Activated CD8-positive, alpha-beta memory T cell treated with anti-CD3 and anti-CD28 coated beads for 24 hours (primary cell): Measurements from ENCODE around the gene LAIR2.

Experiments used
- DNase-seq: peaks from one replicate; pipeline ENCODE4 v3.0.0-alpha.2; 2020

LAIR2 gene

GRCh38 chr19:54536956-54537355 is 34.3 kb downstream of the LAIR2 start:
- DNase-seq: no peak

GRCh38 chr19:54541712-54542111 is 39.1 kb downstream of the LAIR2 start:
- DNase-seq: no peak

GRCh38 chr19:54548806-54549205 is 46.2 kb downstream of the LAIR2 start:
- DNase-seq: no peak

- DNase-seq: no peak
Observed at GRCh38 chr19:54549224-54549623, 46.6 kb downstream of the LAIR2 start.

GRCh38 chr19:54551293-54551692 is 48.7 kb downstream of the LAIR2 start:
- no peak for DNase-seq

DNA sequence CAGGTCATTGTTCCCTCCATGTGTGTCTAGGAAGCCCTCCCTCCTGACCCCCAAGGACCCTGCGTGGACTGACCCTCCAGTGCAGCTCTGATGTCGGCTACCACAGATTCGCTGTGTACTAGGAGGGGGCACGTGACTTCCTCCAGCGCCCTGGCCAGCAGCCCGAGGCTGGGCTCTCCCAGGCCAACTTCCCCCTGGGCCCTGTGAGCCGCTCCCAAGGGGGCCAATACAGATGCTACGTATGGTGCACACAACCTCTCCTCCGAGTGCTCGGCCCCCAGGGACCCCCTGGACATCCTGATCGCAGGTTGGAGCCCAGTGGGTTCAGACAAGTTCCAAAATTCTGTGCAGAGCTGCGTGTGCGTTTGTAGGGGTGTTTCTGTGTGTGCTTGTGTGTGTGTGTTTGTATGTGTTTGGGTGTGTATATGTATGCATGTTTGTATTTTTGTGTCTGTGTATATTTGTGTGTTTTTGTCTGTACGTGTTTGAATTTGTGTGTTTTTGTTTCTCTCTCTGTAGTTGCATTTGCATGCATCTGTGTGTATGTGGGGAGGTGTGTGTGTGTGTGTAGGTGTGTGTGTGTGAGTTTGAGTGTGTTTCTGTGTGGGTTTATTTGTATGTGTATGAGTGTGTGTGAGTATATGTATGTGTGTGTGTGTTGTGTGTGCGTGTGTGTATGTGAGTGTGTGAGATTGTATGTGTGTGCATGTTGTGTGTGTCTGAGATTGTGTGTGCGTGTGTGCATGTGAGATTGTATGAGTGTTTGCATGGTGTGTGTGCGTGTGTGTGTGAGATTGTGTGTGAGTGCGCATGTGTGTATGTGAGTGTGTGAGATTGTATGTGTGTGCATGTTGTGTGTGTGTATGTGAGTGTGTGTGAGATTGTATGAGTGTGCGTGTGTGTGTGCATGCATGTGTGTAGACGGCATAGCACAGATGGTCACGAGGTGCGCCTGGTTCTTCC is 49.6 kb downstream of the LAIR2 start:
- DNase-seq: no peak

DNA sequence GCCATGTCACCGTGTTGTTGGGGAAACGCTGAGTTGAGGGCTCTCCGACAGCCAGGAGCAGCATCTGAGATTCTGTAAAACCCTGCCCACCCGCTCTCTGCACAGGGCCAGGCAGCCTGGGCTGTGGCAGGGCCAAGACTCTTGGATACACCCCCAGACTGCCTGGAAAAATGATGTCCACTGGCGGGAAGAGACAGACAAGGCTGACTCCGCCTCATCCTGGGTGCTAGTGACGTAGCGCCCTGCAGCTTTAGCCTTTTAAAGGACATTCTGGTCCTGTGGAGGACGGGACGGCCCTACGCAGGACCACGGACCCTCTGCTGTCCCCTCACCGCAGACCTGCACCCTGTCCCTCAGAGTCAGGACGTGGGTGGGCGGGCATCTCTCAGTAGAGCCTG is 50.3 kb downstream of the LAIR2 start:
- DNase-seq: no peak

DNA sequence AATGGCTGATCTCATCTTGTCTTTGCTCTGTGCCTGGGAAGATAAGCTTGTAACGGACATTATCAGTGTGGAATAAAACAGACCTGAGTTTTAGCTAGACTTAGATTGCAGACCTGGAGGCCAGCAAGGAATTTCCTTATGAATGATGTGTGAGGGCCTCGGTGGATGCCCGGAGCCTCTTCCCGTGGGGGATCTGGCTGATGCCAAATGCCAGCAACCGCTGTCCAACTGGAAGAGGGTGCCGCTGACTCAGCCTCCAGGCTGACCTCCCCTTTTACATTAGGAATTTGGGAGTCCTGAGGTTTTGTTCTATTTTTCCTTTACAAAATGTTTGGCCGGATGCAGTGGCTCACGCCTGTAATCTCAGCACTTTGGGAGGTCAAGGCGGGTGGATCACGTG is 51.4 kb downstream of the LAIR2 start:
- DNase-seq: no peak

GRCh38 chr19:54554896-54555295 is 52.3 kb downstream of the LAIR2 start:
- no peak for DNase-seq

DNA sequence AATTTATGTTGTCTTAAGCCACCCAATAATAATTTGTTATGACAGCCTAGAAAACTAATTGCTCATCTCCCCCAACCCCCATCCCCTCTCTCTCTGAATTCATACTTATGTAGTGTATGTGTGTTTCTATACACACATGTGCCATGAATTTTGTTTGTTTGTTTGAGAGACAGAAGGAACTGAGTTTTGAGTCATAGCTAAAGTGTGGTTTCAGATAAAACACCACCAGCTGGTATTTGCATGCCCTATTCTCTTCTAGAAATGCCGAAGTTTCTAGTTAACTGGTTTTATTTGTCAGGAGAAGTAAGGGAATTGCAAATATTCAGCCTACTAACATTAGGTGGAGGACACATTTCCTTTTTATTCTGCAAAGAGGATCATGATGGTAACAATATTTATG is 53.6 kb downstream of the LAIR2 start:
- DNase-seq: no peak

GRCh38 chr19:54558339-54558738 is 55.7 kb downstream of the LAIR2 start:
- no peak for DNase-seq
